Mucosa of gallbladder (tissue), 1 donor: ENCODE results near the gene GRN. TPM values are rescaled to one million over a fixed set of nuclear protein-coding genes. Genes with fewer than 3 reads are reported as not detected.

Source experiments
- total RNA-seq: library from RNA; stranded (reverse); gene quantifications from one replicate; pipeline ENCODE4 v1.2.1, GENCODE V29; 2021
- donor health status: DM: no; HTN: no; CAD: no.

GRN gene
- total RNA-seq, 1 donor from 2014 or later = 385 TPM

Other genes with a start within 250 kb of the GRN start
- 87.4 TPM for gene HDAC5, start 221.7 kb upstream of the GRN start, total RNA-seq
- gene HROB, start 203.4 kb upstream of the GRN start, total RNA-seq = 1.0 TPM
- 0.58 TPM for gene ASB16, start 174.6 kb upstream of the GRN start, total RNA-seq
- 49.4 TPM for gene TMUB2, start 158.3 kb upstream of the GRN start, total RNA-seq
- 77.0 TPM for gene ATXN7L3, start 145.4 kb upstream of the GRN start, total RNA-seq
- 95.6 TPM for gene UBTF, start 125.6 kb upstream of the GRN start, total RNA-seq
- gene SLC4A1, start 77.2 kb upstream of the GRN start, total RNA-seq = 0.37 TPM
- 1.4 TPM for gene RUNDC3A, start 36.7 kb upstream of the GRN start, total RNA-seq
- 140 TPM for gene SLC25A39, start 20.5 kb upstream of the GRN start, total RNA-seq
- 4.0 TPM for gene FAM171A2, start 18.6 kb downstream of the GRN start, total RNA-seq
- 2.9 TPM for gene ITGA2B, start 44.3 kb downstream of the GRN start, total RNA-seq
- 33.3 TPM for gene GPATCH8, start 158.1 kb downstream of the GRN start, total RNA-seq
- gene FZD2, start 212.2 kb downstream of the GRN start, total RNA-seq = 7.7 TPM